ENCODE results near the gene POLR3A. TPM values are rescaled to one million over a fixed set of nuclear protein-coding genes. Genes with fewer than 3 reads are reported as not detected.

Gene POLR3A
- total RNA-seq, 1 donor from 2014 or later: 13.7 TPM

GRCh38 chr10:78025685-78026364 is 3.5 kb downstream of the POLR3A start:
- Histone ChIP-seq H3K27ac (no peak overlapping the region), H3K27me3 (no peaks in the 10 kb centered on the region), H3K9me3 (no peaks in the 10 kb centered on the region), H3K4me3 (no peak overlapping the region), H3K36me3 (peaks cover 55% of the 10 kb centered on the region), H3K4me1 (peaks cover 12% of the 10 kb centered on the region)
- no peak for ATAC-seq
- TF ChIP-seq CTCF (IDR thresholded peaks at IDR 0.05): no peak
- no peak for DNase-seq
- intact Hi-C loops (cut with DNase I): no loop called here

- no peak for TF ChIP-seq CTCF (IDR thresholded peaks at IDR 0.05)
- H3K4me1 ChIP-seq: peaks cover 11% of the 10 kb centered on the region
- intact Hi-C loops (cut with DNase I): no loop called here
- H3K27ac ChIP-seq: no peak overlapping the region
- H3K36me3 ChIP-seq: peaks cover 75% of the 10 kb centered on the region
- H3K27me3 ChIP-seq: no peaks in the 10 kb centered on the region
- DNase-seq (no peak), ATAC-seq (no peak)
- no peaks in the 10 kb centered on the region for H3K9me3 ChIP-seq
- H3K4me3 ChIP-seq: no peak overlapping the region
Observed at GRCh38 chr10:78023741-78024140, 5.6 kb downstream of the POLR3A start.

GRCh38 chr10:78021201-78021600 is 8.1 kb downstream of the POLR3A start:
- Histone ChIP-seq H3K27me3 (no peaks in the 10 kb centered on the region), H3K9me3 (no peaks in the 10 kb centered on the region), H3K36me3 (peaks cover 100% of the 10 kb centered on the region), H3K4me3 (no peak overlapping the region), H3K4me1 (no peaks in the 10 kb centered on the region), H3K27ac (no peak overlapping the region)
- ATAC-seq (no peak), DNase-seq (no peak)
- TF ChIP-seq CTCF (IDR thresholded peaks at IDR 0.05): no peak
- intact Hi-C loops (cut with DNase I): no loop called here

- ATAC-seq: no peak
- H3K9me3 ChIP-seq: no peaks in the 10 kb centered on the region
Observed at GRCh38 chr10:78019264-78019663, 10.1 kb downstream of the POLR3A start.

GRCh38 chr10:78017856-78018255 is 11.5 kb downstream of the POLR3A start:
- no peak for TF ChIP-seq CTCF (IDR thresholded peaks at IDR 0.05)
- Histone ChIP-seq H3K9me3 (no peaks in the 10 kb centered on the region), H3K36me3 (peaks cover 100% of the 10 kb centered on the region), H3K27me3 (no peaks in the 10 kb centered on the region), H3K4me3 (no peak overlapping the region), H3K4me1 (no peaks in the 10 kb centered on the region), H3K27ac (no peak overlapping the region)
- DNase-seq (no peak), ATAC-seq (no peak)
- intact Hi-C loops (cut with DNase I): no loop called here

More at GRCh38 chr10:78019264-78019663, 10.1 kb downstream of the POLR3A start:
- Histone ChIP-seq H3K27me3 (no peaks in the 10 kb centered on the region), H3K4me3 (no peak overlapping the region), H3K4me1 (no peaks in the 10 kb centered on the region), H3K27ac (no peak overlapping the region), H3K36me3 (peaks cover 100% of the 10 kb centered on the region)
- TF ChIP-seq CTCF (IDR thresholded peaks at IDR 0.05): no peak
- DNase-seq: no peak
- intact Hi-C loops (cut with DNase I): no loop called here

GRCh38 chr10:78015546-78015945 is 13.8 kb downstream of the POLR3A start:
- ATAC-seq (no peak), DNase-seq (no peak)
- intact Hi-C loops (cut with DNase I): no loop called here
- Histone ChIP-seq H3K36me3 (peaks cover 100% of the 10 kb centered on the region), H3K27me3 (no peaks in the 10 kb centered on the region), H3K9me3 (no peaks in the 10 kb centered on the region), H3K4me3 (no peak overlapping the region), H3K27ac (no peak overlapping the region), H3K4me1 (no peaks in the 10 kb centered on the region)
- no peak for TF ChIP-seq CTCF (IDR thresholded peaks at IDR 0.05)
